ENCODE measurements around the gene USP47. TPM values are rescaled to one million over a fixed set of nuclear protein-coding genes. Genes with fewer than 3 reads are reported as not detected.

The USP47 gene
- total RNA-seq, 4 donors from 2014 or later = 85.2 to 154 (median 94.5) TPM

DNA sequence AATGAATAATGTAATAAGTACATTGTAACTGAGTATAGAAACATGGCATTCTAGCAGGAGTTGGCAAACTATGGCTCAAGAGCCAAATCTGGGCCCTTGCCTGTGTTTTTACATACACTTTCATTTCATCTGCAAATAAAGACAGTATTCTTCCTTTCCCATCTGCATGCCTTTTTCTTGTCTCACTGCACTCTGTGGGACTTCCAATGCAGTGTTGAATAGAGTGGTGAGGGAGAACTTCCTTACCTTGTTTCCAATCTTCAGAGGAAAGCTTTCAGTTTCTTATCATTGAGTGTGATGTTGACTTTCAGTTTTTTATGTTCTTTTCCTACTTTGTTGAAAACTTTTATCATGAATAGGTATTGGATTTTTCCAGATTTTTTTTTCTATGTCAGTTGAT is 82.1 kb downstream of the USP47 start:
- H3K27me3 ChIP-seq = no peaks in the 10 kb centered on the region
- H3K4me1 ChIP-seq = no peaks in the 10 kb centered on the region
- no peak for DNase-seq
- no peaks in the 10 kb centered on the region for H3K36me3 ChIP-seq
- intact Hi-C loops (cut with DNase I) = loop anchor here (10.0 kb wide), 1 partner anchor 361 kb away; no protein-coding TSS in a partner anchor
- no peaks in the 10 kb centered on the region for H3K9me3 ChIP-seq
- TF ChIP-seq, protein P1, sequence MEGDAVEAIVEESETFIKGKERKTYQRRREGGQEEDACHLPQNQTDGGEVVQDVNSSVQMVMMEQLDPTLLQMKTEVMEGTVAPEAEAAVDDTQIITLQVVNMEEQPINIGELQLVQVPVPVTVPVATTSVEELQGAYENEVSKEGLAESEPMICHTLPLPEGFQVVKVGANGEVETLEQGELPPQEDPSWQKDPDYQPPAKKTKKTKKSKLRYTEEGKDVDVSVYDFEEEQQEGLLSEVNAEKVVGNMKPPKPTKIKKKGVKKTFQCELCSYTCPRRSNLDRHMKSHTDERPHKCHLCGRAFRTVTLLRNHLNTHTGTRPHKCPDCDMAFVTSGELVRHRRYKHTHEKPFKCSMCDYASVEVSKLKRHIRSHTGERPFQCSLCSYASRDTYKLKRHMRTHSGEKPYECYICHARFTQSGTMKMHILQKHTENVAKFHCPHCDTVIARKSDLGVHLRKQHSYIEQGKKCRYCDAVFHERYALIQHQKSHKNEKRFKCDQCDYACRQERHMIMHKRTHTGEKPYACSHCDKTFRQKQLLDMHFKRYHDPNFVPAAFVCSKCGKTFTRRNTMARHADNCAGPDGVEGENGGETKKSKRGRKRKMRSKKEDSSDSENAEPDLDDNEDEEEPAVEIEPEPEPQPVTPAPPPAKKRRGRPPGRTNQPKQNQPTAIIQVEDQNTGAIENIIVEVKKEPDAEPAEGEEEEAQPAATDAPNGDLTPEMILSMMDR (IDR thresholded peaks at IDR 0.05) = no peak
- TF ChIP-seq POLR2A (IDR thresholded peaks at IDR 0.05) = no peak
- no peak overlapping the region for H3K27ac ChIP-seq
- no peak overlapping the region for H3K4me3 ChIP-seq (replicated peaks in 1 of 3)

DNA sequence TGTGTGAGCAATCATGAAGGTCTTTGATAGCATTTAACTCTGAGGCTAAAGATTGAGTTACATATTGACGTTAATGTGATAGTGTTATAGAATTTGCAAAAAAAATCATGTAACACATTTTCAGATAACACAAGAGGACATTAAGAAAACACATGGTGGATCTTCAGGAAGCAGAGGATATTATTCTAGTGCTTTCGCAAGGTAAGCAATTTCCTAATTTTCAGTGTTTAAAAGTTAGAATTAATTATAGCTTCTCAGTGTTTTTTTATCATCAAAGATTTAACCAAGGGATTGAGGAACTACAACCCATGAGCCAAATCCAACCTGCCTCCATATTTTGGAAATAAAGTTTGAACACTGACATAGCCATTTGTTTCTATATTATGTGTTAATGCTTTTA is 88.1 kb downstream of the USP47 start:
- Histone ChIP-seq H3K9me3 (no peaks in the 10 kb centered on the region), H3K36me3 (peaks cover 0 to 6% of the 10 kb centered on the region in 2 donors), H3K4me1 (no peaks in the 10 kb centered on the region), H3K4me3 (replicated peaks in 1 of 3) (no peak overlapping the region), H3K27me3 (no peaks in the 10 kb centered on the region), H3K27ac (no peak overlapping the region)
- no peak for DNase-seq
- TF ChIP-seq, protein P1 (IDR thresholded peaks at IDR 0.05) = no peak
- TF ChIP-seq POLR2A (IDR thresholded peaks at IDR 0.05) = no peak
- WGBS, 2 donors = 93 to 96% methylated on average over 2 of the region's 2 CpGs
- intact Hi-C loops (cut with DNase I) = loop anchor here (10.0 kb wide), 2 partner anchors 115 to 355 kb away; no protein-coding TSS in a partner anchor

DNA sequence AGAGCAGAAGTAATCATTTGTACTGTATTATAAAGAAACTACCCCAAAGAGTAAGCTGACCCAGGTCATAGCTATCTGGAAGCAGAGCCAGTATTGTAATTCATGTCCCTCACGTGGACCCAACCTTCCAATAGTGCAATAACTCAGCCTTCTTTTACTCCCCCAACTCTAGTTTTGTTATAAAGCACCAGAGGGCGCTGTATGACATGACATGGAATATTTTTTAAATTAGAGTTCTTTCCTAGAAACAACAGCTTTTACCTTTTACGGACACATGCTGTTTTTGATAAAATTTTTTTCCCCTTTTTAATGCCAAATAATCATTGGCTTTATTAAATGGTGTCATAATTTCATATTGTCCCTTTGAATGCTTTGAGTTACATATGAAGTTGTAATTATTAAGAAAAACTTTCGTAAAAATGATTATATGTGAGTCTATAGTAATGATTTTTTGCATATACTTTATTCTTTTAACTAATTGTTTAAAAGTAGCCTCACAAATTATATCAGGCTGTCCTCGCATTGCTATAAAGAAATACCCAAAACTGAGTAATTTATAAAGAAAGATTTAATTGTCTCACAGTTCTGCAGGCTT is 89.8 kb downstream of the USP47 start:
- Histone ChIP-seq H3K36me3 (peaks cover 0 to 11% of the 10 kb centered on the region in 2 donors), H3K4me1 (no peaks in the 10 kb centered on the region), H3K27me3 (no peaks in the 10 kb centered on the region), H3K27ac (no peak overlapping the region), H3K4me3 (replicated peaks in 1 of 3) (no peak overlapping the region), H3K9me3 (no peaks in the 10 kb centered on the region)
- DNase-seq = no peak
- intact Hi-C loops (cut with DNase I) = loop anchor here (10.0 kb wide), 1 partner anchor 113 kb away; no protein-coding TSS in a partner anchor
- 68 to 69% methylated on average over 5 of the region's 5 CpGs for WGBS, 2 donors
- TF ChIP-seq, protein P1 (IDR thresholded peaks at IDR 0.05) = peak in 5 of 6 experiments; percentile 33 to 61 (median 60)
- TF ChIP-seq POLR2A (IDR thresholded peaks at IDR 0.05) = no peak

DNA sequence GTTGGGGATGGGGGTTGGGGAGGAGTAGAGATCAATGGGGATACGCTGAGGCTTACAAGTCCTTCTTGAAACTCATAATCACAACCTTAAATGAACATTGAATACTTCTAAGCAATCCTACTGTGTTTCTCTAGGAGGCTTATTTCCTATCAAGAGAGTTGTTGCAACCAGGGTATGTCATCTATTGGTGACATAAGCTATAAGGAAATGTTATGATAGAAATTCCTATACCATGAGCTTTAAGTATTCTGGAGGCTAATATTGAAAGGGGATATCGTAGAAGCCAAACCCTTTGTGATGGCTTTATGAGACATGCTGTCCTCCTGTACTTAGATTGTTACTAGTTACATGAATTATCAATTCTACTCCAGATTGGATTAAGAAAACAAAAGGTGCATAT is 93.8 kb downstream of the USP47 start:
- no peak for DNase-seq
- Histone ChIP-seq H3K27ac (no peak overlapping the region), H3K4me1 (no peaks in the 10 kb centered on the region), H3K36me3 (peaks cover 11 to 16% of the 10 kb centered on the region in 2 donors), H3K9me3 (no peaks in the 10 kb centered on the region), H3K27me3 (no peaks in the 10 kb centered on the region), H3K4me3 (replicated peaks in 1 of 3) (no peak overlapping the region)
- intact Hi-C loops (cut with DNase I) = loop anchor here (10.0 kb wide), 1 partner anchor 109 kb away; no protein-coding TSS in a partner anchor
- WGBS, 2 donors = 100% methylated on average over 2 of the region's 2 CpGs
- TF ChIP-seq POLR2A (IDR thresholded peaks at IDR 0.05) = no peak
- TF ChIP-seq, protein P1 (IDR thresholded peaks at IDR 0.05) = no peak

DNA sequence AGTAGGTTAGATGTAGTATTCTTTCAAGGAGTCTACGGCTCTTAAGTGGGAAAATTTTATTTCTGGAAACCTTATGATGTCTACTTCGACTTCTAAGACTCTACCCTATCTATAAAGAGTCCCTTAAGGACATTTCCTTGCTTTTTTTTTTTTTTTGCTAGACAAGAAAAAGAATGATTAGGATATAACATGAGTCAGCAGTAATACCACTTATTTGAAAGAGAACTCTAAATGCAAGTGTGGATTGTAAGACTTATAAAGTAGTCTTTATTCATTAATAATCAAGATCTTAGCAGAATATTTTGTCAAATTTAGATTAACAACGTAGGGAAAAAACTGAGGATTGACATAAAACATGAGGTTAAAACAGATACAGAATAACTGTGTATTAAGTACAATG is 95.7 kb downstream of the USP47 start:
- H3K36me3 ChIP-seq = peaks cover 13 to 25% of the 10 kb centered on the region in 2 donors
- no peak for DNase-seq
- no peaks in the 10 kb centered on the region for H3K9me3 ChIP-seq
- intact Hi-C loops (cut with DNase I) = loop anchor here (10.0 kb wide), 1 partner anchor 107 kb away; no protein-coding TSS in a partner anchor
- H3K4me3 ChIP-seq (replicated peaks in 1 of 3) = no peak overlapping the region
- TF ChIP-seq, protein P1 (IDR thresholded peaks at IDR 0.05) = no peak
- no peak for TF ChIP-seq POLR2A (IDR thresholded peaks at IDR 0.05)
- H3K27ac ChIP-seq = no peak overlapping the region
- H3K4me1 ChIP-seq = no peaks in the 10 kb centered on the region
- 86 to 89% methylated on average over 3 of the region's 3 CpGs for WGBS, 2 donors
- H3K27me3 ChIP-seq = no peaks in the 10 kb centered on the region

Data from thyroid gland (tissue), 4 donors.